ENCODE results near the gene ELP2. TPM values are rescaled to one million over a fixed set of nuclear protein-coding genes. Genes with fewer than 3 reads are reported as not detected.

Gene ELP2
- total RNA-seq, 1 donor from 2014 or later, result 143 TPM

DNA sequence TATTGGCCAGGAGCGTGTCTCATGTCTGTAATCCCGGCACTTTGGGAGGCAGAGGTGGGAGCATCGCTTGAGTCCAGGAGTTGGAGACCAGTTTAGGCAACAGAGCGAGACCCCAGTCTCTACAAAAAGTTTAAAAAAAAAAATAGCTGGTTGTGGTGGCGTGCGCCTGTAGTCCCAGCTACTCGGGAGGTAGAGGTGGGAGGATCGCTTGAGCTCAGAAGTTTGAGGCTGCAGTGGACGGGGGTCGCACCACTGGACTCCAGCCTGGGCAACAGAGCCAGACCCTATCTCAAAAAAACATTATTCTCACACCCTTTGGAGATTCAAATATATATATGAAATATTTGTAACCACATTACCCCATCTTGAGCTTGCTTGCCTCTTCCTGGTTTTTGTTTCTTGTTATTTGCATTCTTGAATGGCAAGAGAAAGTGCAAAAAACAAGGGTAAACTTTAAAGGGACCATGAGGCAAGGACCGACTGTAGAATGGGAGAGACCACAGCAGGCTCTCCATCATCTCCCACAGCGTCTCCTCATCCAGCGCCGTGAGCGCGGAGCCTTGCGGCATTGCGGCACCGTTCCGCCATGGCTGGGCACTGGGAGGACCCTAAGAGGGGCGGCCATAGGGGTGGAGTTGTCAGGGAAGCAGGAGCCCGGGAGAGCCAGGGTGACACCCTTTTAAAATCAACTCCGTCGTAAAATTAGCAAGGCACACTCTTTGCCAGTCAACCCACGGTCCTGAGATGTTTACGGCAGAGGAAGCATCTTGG is 1.4 kb downstream of the ELP2 start:
- TF ChIP-seq, protein P1, sequence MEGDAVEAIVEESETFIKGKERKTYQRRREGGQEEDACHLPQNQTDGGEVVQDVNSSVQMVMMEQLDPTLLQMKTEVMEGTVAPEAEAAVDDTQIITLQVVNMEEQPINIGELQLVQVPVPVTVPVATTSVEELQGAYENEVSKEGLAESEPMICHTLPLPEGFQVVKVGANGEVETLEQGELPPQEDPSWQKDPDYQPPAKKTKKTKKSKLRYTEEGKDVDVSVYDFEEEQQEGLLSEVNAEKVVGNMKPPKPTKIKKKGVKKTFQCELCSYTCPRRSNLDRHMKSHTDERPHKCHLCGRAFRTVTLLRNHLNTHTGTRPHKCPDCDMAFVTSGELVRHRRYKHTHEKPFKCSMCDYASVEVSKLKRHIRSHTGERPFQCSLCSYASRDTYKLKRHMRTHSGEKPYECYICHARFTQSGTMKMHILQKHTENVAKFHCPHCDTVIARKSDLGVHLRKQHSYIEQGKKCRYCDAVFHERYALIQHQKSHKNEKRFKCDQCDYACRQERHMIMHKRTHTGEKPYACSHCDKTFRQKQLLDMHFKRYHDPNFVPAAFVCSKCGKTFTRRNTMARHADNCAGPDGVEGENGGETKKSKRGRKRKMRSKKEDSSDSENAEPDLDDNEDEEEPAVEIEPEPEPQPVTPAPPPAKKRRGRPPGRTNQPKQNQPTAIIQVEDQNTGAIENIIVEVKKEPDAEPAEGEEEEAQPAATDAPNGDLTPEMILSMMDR (IDR thresholded peaks at IDR 0.05; ENCODE audit: unreplicated experiment), result no peak
- Mint-ChIP-seq H3K27me3 (ENCODE audit: low read depth) (no peaks in the 10 kb centered on the region), H3K9me3 (no peaks in the 10 kb centered on the region), H3K36me3 (peaks cover 2% of the 10 kb centered on the region), H3K27ac (no peak overlapping the region), H3K4me1 (peaks cover 28% of the 10 kb centered on the region), H3K4me3 (peak overlapping the region; percentile 97)
- no peak for DNase-seq (ENCODE audit: low spot score in 2 of 2, unreplicated experiment in 2 of 2)

DNA sequence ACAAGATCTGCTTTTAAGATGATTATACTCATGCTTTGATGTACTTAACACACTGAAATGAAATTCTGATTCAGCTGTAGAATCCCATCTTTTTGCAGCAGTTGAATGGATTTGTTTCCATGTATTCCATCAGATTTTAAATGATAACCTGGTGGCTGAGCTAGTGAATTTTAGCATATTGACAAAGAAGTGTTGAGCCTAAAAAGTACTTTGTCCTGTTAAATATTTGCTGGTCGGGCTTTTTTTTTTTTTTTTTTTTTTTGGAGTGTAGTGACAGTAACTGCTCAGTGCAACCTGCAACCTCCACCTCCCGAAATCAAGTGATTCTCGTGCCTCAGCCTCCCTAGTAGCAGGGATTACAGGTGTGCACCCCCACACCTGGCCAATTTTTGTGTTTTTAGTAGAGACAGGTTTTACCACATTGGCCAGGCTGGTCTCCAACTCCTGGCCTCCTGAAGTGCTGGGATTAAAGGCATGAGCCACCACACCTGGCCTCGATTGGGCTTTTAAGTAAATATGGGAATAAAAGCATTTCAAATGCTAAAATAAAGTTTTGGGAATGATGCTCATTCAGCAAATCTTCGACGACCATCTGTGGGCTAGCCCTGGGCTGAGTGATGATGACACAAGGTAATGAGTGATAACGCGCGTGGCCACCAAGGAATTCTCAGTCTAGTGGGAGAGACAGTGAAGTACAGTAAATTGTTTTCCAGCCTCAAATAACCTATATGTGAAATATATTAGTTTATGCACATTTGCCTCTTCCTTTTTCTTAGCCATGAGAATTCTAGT is 2.2 kb downstream of the ELP2 start:
- TF ChIP-seq, protein P1 (IDR thresholded peaks at IDR 0.05; ENCODE audit: unreplicated experiment), result no peak
- Mint-ChIP-seq H3K36me3 (peaks cover 6% of the 10 kb centered on the region), H3K4me1 (peaks cover 28% of the 10 kb centered on the region), H3K9me3 (no peaks in the 10 kb centered on the region), H3K27ac (peak overlapping the region; percentile 2), H3K4me3 (no peak overlapping the region), H3K27me3 (ENCODE audit: low read depth) (no peaks in the 10 kb centered on the region)
- no peak for DNase-seq (ENCODE audit: low spot score in 2 of 2, unreplicated experiment in 2 of 2)

DNA sequence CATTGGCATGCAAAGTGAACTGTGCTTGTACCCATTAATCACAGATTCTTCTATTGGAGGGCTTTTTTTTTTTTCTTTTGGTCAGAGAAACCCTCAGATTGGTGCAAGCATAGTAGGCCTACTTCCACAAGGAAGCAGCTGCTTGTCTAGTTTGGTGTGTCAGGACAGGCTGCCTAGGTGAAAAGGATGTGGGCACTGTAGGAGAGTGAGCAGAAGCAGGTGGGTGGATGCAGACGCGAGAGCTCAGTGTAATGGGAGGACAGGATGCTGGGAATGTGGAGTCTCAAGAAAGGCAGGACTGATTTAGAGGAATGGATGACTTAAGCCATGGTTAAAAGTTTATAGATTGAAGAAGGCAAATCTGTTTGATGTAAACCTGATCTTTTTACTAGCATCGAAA is 3.1 kb downstream of the ELP2 start:
- no peak for DNase-seq (ENCODE audit: low spot score in 2 of 2, unreplicated experiment in 2 of 2)
- Mint-ChIP-seq H3K27me3 (ENCODE audit: low read depth) (no peaks in the 10 kb centered on the region), H3K4me3 (no peak overlapping the region), H3K4me1 (peaks cover 28% of the 10 kb centered on the region), H3K9me3 (no peaks in the 10 kb centered on the region), H3K27ac (no peak overlapping the region), H3K36me3 (peaks cover 11% of the 10 kb centered on the region)
- TF ChIP-seq, protein P1 (IDR thresholded peaks at IDR 0.05; ENCODE audit: unreplicated experiment), result no peak

DNA sequence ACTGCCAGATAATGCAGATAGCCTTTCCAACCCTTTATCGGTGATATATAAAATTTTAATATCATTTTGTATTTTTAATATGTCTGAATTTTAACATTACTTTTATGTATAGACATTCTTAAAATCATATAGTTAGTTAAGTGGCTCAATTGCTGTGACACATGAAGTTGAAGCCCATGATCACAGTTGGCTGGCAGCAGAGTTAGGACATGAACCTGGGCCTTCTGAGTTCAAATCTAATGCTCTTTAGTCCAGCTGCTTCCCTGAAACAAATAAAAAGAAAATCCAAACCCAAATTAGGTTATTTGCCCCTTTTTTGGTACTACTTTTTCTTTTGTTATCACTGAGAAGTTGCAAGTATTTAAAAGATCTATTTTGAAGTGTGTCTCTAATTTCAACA is 5.6 kb downstream of the ELP2 start:
- Mint-ChIP-seq H3K4me1 (peaks cover 20% of the 10 kb centered on the region), H3K27me3 (ENCODE audit: low read depth) (no peaks in the 10 kb centered on the region), H3K9me3 (no peaks in the 10 kb centered on the region), H3K4me3 (no peak overlapping the region), H3K36me3 (peaks cover 24% of the 10 kb centered on the region), H3K27ac (no peak overlapping the region)
- TF ChIP-seq, protein P1 (IDR thresholded peaks at IDR 0.05; ENCODE audit: unreplicated experiment), result no peak
- DNase-seq (ENCODE audit: low spot score in 2 of 2, unreplicated experiment in 2 of 2), result no peak

DNA sequence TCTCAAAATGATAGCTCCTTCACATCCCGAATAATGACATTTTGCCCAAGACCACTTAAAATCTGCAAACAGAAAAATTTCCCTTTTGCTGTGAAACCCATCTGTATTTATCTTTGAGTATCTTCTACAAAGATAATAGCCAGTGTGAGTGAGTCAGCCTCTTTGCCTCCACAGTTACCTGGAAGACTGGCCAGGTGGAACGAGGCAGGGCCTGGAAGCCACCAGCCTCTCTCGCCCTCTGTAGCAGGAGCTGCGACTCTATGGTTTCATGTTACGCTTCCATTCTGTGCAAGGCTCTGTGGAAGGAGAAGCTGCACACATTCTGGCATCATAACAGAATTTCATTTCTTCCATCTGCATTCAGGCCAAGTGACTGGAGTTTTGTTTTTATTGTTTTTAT is 9.5 kb downstream of the ELP2 start:
- TF ChIP-seq, protein P1 (IDR thresholded peaks at IDR 0.05; ENCODE audit: unreplicated experiment), result no peak
- H3K9me3 Mint-ChIP-seq, result no peaks in the 10 kb centered on the region
- H3K4me1 Mint-ChIP-seq, result no peaks in the 10 kb centered on the region
- peaks cover 38% of the 10 kb centered on the region for H3K36me3 Mint-ChIP-seq
- H3K4me3 Mint-ChIP-seq, result no peak overlapping the region
- H3K27ac Mint-ChIP-seq, result no peak overlapping the region
- no peaks in the 10 kb centered on the region for H3K27me3 Mint-ChIP-seq (ENCODE audit: low read depth)
- DNase-seq (ENCODE audit: low spot score in 2 of 2, unreplicated experiment in 2 of 2), result no peak

All from mesothelial cell of epicardium (in vitro differentiated cells).